Muscle of leg (tissue), 11 donors: ENCODE results near the gene SLC12A1. TPM values are rescaled to one million over a fixed set of nuclear protein-coding genes. Genes with fewer than 3 reads are reported as not detected.

Experiments used
- DNase-seq: peaks from one replicate; pipeline ENCODE4 v3.0.0; 2013
- H3K27ac ChIP-seq: one replicate; pipeline ENCODE4 v1.5.1; 2013; ENCODE audit warnings: mild to moderate bottlenecking, low read length, control low read depth
- H3K27me3 ChIP-seq: one replicate; pipeline ENCODE4 v1.6.1; 2013; ENCODE audit warnings: low read length; ENCODE audit not compliant: control insufficient read depth, insufficient read depth
- H3K36me3 ChIP-seq: one replicate; pipeline ENCODE4 v1.6.1; 2013; ENCODE audit warnings: low read length; ENCODE audit not compliant: control insufficient read depth, insufficient read depth
- H3K4me1 ChIP-seq: one replicate; pipeline ENCODE4 v1.6.1; 2013; ENCODE audit warnings: low read length; ENCODE audit not compliant: control insufficient read depth, insufficient read depth
- H3K4me3 ChIP-seq: one replicate; pipeline ENCODE4 v1.5.1; 2013; ENCODE audit warnings: low read length, control low read depth
- H3K9me3 ChIP-seq: replicated peaks from 2 replicates; pipeline ENCODE4 v1.6.1; 2013; ENCODE audit warnings: low read depth, low read length; ENCODE audit not compliant: control insufficient read depth
- WGBS: methylation state at CpG from one replicate; pipeline ENCODE4 v1.1.5; 2013; ENCODE audit warnings: missing lambda C conversion rate; ENCODE audit not compliant: insufficient coverage; 5-methylcytosine and 5-hydroxymethylcytosine counted together
- polyA plus RNA-seq, 8 donors: library from polyadenylated mRNA; unstranded; fragments of 120-200 nt; gene quantifications; one replicate each; pipeline versions ENCODE4 v1.2.1 to v1.2.3, GENCODE V29; 2013; ENCODE audit warnings: inconsistent platforms in 1 of 8, low replicate concordance in 1 of 8; ENCODE audit not compliant: insufficient read length in 8 of 8, insufficient read depth in 1 of 8
- total RNA-seq: library from RNA; stranded (reverse); fragments of 120-200 nt; gene quantifications from one replicate; pipeline ENCODE4 v1.2.4, GENCODE V29; 2013

Gene SLC12A1
- total and polyA plus RNA-seq, 9 donors = 0.07 to 0.23 (median 0.15) TPM; not detected in 3

DNA sequence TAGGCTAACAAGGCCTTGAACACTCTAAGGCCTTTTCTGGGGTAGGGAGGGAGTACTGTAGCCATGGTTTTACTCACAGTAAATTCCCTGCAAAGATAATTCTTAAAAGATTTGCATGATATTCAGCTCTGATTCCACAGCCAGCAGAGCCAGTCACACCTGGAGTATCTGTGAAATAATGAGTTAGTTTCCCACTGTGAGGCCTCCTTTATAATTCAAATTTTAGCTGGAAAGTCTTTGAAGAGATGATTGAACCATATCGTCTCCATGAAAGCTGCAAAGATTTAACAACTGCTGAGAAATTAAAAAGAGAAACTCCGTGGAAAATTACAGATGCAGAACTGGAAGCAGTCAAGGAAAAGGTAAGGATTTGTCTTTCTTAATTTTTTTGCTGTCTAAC, 92.8 kb downstream of the SLC12A1 start:
- DNase-seq = no peak
- Histone ChIP-seq H3K27ac (no peak overlapping the region), H3K4me3 (no peak overlapping the region), H3K36me3 (no peaks in the 10 kb centered on the region), H3K4me1 (no peaks in the 10 kb centered on the region), H3K27me3 (no peaks in the 10 kb centered on the region), H3K9me3 (no peaks in the 10 kb centered on the region)
- 80% methylated on average over 1 of the region's 2 CpGs for WGBS

DNA sequence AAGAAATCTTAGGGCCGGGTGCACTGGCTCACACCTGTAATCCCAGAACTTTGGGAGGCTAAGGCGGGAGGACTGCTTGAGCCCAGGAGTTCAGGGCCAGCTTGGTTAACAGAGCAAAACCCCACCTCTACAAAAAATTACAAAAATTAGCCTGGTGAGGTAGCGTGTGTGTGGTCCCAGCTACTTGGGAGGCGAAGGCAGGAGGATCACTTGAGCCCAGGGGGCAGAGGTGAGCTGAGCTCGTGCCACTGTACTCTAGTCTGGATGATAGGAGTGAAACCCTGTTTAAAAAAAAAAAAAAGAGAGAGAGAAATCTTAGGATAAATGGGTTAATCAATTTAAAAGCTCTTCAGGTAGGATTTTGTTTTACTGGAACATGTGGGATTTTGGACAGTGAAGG, 93.9 kb downstream of the SLC12A1 start:
- no peak for DNase-seq
- no peaks in the 10 kb centered on the region for H3K36me3 ChIP-seq
- H3K4me1 ChIP-seq = no peaks in the 10 kb centered on the region
- WGBS = 72% methylated on average over 3 of the region's 5 CpGs
- H3K27ac ChIP-seq = no peak overlapping the region
- no peaks in the 10 kb centered on the region for H3K27me3 ChIP-seq
- H3K9me3 ChIP-seq = no peaks in the 10 kb centered on the region
- H3K4me3 ChIP-seq = no peak overlapping the region

DNA sequence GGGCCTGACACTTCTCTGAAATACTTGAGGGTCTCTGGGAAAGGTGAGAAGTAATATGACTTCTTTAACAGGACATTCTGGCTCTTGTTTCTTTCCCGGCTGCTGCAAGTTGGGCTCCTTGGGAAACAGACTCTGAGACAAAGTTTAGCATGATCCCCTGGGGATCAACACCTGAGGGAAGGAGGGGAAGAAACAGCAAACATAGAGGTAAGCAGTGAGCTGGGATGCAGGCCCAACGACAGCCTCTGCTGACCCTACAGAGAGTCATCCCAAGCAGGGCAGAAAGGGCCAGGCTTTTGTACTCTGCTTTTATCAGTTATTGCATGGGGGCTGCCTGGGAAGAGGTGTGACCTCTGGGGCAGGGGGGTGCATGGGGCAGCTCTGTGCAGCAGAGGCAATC, 98.3 kb downstream of the SLC12A1 start:
- WGBS = 28% methylated on average over 2 of the region's 2 CpGs

DNA sequence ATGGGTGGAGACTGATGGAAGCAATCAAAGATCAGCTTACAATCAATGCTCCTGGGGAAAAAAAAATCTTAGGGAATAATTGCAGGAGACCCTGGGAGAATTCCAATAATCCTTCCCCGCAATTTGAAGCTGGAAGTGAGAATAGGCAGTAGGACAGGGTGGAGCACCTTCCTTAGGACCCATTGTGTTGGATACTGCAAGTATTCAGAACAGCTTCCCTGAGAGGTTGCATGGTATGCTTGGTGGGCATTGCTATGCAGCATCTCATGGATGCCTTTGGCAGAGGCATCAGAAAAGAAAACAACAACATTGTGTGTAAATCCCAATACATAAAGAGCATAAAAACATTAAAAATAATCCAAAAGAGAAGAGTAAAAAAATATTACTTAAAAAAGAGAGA, 100.5 kb downstream of the SLC12A1 start:
- H3K4me3 ChIP-seq = no peak overlapping the region
- no peak for DNase-seq
- H3K36me3 ChIP-seq = no peaks in the 10 kb centered on the region
- H3K27ac ChIP-seq = no peak overlapping the region
- no peaks in the 10 kb centered on the region for H3K4me1 ChIP-seq
- no peaks in the 10 kb centered on the region for H3K27me3 ChIP-seq
- 71% methylated on average over 1 of the region's 1 CpG for WGBS
- H3K9me3 ChIP-seq = no peaks in the 10 kb centered on the region

More for the DNA sequence above, 98.3 kb downstream of the SLC12A1 start:
- no peaks in the 10 kb centered on the region for H3K9me3 ChIP-seq
- no peaks in the 10 kb centered on the region for H3K27me3 ChIP-seq
- H3K4me3 ChIP-seq = no peak overlapping the region
- no peaks in the 10 kb centered on the region for H3K4me1 ChIP-seq
- H3K36me3 ChIP-seq = no peaks in the 10 kb centered on the region
- DNase-seq = no peak
- H3K27ac ChIP-seq = no peak overlapping the region

DNA sequence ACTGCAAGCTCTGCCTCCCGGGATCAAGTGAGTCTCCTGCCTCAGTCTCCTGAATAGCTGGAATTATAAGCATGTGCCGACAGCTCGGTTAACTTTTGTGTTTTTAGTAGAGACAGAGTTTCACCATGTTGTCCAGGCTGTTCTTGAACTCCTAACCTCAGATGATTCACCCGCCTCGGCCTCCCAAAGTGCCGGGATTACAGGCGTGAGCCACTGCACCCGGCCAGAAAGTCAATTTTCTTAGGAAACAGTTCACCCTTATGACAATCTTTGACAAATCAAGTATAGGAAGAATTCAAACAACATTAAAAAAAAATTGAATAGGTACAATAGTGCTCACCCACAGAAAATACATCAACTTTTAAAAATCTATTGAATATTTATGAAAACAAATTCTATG, 101.5 kb downstream of the SLC12A1 start:
- DNase-seq = no peak
- WGBS = 93% methylated on average over 3 of the region's 8 CpGs
- H3K27ac ChIP-seq = no peak overlapping the region
- H3K4me3 ChIP-seq = no peak overlapping the region
- no peaks in the 10 kb centered on the region for H3K4me1 ChIP-seq
- H3K9me3 ChIP-seq = no peaks in the 10 kb centered on the region
- no peaks in the 10 kb centered on the region for H3K27me3 ChIP-seq
- no peaks in the 10 kb centered on the region for H3K36me3 ChIP-seq

- no CpG with 5 or more reads among the region's 2 CpGs for WGBS
- Histone ChIP-seq H3K27ac (no peak overlapping the region), H3K27me3 (no peaks in the 10 kb centered on the region), H3K4me3 (no peak overlapping the region), H3K4me1 (no peaks in the 10 kb centered on the region), H3K36me3 (no peaks in the 10 kb centered on the region), H3K9me3 (no peaks in the 10 kb centered on the region)
- no peak for DNase-seq
These were observed 103.6 kb downstream of the SLC12A1 start for GRCh38 chr15:48309740-48310139.

DNA sequence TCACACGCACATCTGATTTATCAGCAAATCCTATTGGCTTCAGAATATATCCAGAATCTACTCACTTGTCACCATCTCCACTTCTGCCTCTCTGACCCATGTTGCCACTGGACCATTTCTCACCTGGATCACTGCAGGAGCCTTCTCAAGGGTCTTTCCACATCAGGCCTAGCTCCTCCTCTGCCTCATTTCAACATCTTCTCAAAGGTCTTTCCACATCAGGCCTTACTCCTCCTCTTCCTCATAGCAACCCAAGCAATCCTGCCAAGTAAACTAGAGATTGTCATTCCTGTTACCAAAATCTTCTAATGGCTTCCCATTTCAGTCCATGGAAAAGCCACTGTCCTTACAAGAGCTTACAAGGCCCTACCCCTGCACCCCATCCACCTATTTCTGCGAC, 107.1 kb downstream of the SLC12A1 start:
- WGBS = 78% methylated on average over 2 of the region's 2 CpGs
- no peak overlapping the region for H3K27ac ChIP-seq
- no peaks in the 10 kb centered on the region for H3K4me1 ChIP-seq
- no peak overlapping the region for H3K4me3 ChIP-seq
- no peaks in the 10 kb centered on the region for H3K9me3 ChIP-seq
- H3K27me3 ChIP-seq = no peaks in the 10 kb centered on the region
- DNase-seq = no peak
- no peaks in the 10 kb centered on the region for H3K36me3 ChIP-seq

DNA sequence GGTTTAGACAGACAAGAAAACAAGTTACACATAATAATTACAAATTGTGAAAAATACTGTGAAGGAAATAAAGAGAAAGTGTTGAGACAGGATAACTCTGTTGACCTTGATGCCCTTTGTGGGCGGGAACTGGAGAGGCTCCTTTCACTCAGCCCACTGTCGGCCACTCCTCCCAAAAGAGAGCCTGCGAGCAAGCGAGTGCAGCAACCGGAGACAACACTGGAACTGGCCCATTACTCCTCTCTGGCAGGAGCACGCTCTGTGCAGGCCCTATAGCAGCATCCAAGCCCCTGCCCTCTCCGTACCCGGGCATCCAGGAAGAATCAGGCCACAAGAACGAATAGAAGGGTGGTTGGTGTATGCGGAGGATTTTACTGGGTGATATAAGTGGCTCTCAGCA, 108.9 kb downstream of the SLC12A1 start:
- no peaks in the 10 kb centered on the region for H3K4me1 ChIP-seq
- no peak for DNase-seq
- no peaks in the 10 kb centered on the region for H3K27me3 ChIP-seq
- WGBS = 85% methylated on average over 5 of the region's 10 CpGs
- no peak overlapping the region for H3K4me3 ChIP-seq
- no peaks in the 10 kb centered on the region for H3K9me3 ChIP-seq
- no peaks in the 10 kb centered on the region for H3K36me3 ChIP-seq
- H3K27ac ChIP-seq = no peak overlapping the region

DNA sequence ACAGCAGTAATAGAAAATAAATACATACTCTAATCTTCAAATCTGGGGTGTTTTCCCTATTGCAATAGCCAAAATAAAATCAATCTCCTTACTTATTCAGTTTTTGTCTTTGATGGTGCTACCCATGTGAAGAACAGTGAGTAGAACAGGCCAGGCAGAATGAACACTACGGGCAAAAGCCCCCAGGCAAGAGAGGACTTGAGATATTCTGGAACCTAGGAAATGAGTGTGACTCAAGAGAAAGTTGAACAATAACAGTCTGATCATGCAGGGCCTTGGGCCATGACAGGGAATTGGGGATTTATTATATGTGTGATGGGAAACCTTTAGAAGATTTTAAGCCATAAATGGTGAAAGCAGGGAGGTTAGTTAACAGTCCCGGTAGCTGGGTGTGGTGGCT, 111.1 kb downstream of the SLC12A1 start:
- no peak overlapping the region for H3K27ac ChIP-seq
- no peaks in the 10 kb centered on the region for H3K4me1 ChIP-seq
- no peaks in the 10 kb centered on the region for H3K36me3 ChIP-seq
- H3K4me3 ChIP-seq = no peak overlapping the region
- WGBS = 97% methylated on average over 2 of the region's 2 CpGs
- DNase-seq = no peak
- no peaks in the 10 kb centered on the region for H3K27me3 ChIP-seq
- no peaks in the 10 kb centered on the region for H3K9me3 ChIP-seq

DNA sequence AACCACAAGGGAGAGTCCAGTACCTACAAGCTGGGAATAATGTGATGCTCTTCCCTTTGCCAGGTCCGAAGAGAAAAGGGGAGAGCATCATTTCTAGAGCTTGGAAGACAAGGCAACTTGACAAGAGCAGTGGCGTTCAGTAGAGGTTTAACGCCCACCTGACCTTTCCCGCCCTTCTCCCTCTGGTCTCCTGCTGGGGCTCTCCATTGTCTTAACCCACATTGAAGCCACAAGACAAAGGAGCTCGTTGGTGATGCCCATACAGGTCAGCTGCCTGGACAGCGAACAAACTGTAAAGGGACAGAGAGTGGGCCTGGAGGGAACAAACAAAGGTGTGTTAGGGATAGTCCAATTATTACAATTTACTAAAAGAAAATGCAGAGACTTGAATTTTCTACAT, 112.0 kb downstream of the SLC12A1 start:
- Histone ChIP-seq H3K27me3 (no peaks in the 10 kb centered on the region), H3K9me3 (no peaks in the 10 kb centered on the region), H3K4me1 (no peaks in the 10 kb centered on the region), H3K4me3 (no peak overlapping the region), H3K27ac (no peak overlapping the region), H3K36me3 (no peaks in the 10 kb centered on the region)
- WGBS = 86% methylated on average over 1 of the region's 6 CpGs
- no peak for DNase-seq

GRCh38 chr15:48323294-48323693, 117.2 kb downstream of the SLC12A1 start:
- Histone ChIP-seq H3K4me3 (no peak overlapping the region), H3K36me3 (no peaks in the 10 kb centered on the region), H3K27ac (no peak overlapping the region), H3K4me1 (no peaks in the 10 kb centered on the region), H3K9me3 (no peaks in the 10 kb centered on the region), H3K27me3 (no peaks in the 10 kb centered on the region)
- 97% methylated on average over 4 of the region's 7 CpGs for WGBS
- DNase-seq = no peak
